HepG2 (cell line): Measurements from ENCODE around the gene PEF1. TPM values are rescaled to one million over a fixed set of nuclear protein-coding genes. Genes with fewer than 3 reads are reported as not detected.

Experiments
- ATAC-seq: fragments of 200-7000 bp; cut with Tn5 transposase; 3 replicates; pipeline ENCODE4 v1.9.1; 2020; ENCODE audit warnings: mild to moderate bottlenecking, moderate library complexity
- BruUV-seq: library from RNA; stranded (reverse); fragments of 400-500 nt; replicated peaks from 2 replicates; lab custom pipeline; 2021; lab: Mats Ljungman, UMichigan
- CTCF ChIA-PET: fragments of 300-600 bp; formaldehyde crosslinking; extraction: SDS; loops from one replicate; lab custom pipeline; 2021; ENCODE audit warnings: low total read pairs, inconsistent platforms, low intra/inter-chr PET ratio; lab: Yijun Ruan, JAX
- POLR2A ChIA-PET: fragments of 350-600 bp; sonication (Branson Sonifier 250); formaldehyde crosslinking; loops from one replicate; lab custom pipeline; 2020; ENCODE audit warnings: antibody characterized with exemption, inconsistent platforms; lab: Yijun Ruan, JAX
- DNase-seq: peaks from one replicate; pipeline ENCODE4 v3.0.0-alpha.2; 2015; ENCODE audit warnings: low spot score
- FAIRE-seq: peaks from 3 replicates; lab custom pipeline; 2011; peaks lifted over from hg19 to GRCh38; lab: Jason Lieb, UNC
- H2AFZ ChIP-seq: one replicate; pipeline ENCODE4 v1.6.1; 2011; ENCODE audit warnings: low read length, inconsistent platforms
- H3K27ac ChIP-seq: fragments of 300-600 bp; 3 replicates; pipeline ENCODE4 v1.8.0; 2011; ENCODE audit warnings: mixed run types, mild to moderate bottlenecking, mixed read lengths, low read length, inconsistent platforms; ENCODE audit not compliant: insufficient read depth; ENCODE audit errors: extremely low read length
- H3K27me3 ChIP-seq, 2 experiments: fragments of 200-600 bp in 1 of 2; 2 replicates in 1 of 2; 3 replicates in 1 of 2; pipeline versions ENCODE4 v1.6.0 to v1.8.0; 2011; ENCODE audit warnings: low read length in 2 of 2, mild to moderate bottlenecking in 2 of 2, moderate library complexity in 2 of 2, inconsistent platforms in 1 of 2; ENCODE audit not compliant: insufficient read depth in 2 of 2, control insufficient read depth in 1 of 2
- H3K36me3 ChIP-seq, 2 experiments: fragments of 200-600 bp in 1 of 2; replicated peaks in 1 of 2; 2 replicates in 1 of 2; 3 replicates in 1 of 2; pipeline versions ENCODE4 v1.5.1 to v1.8.0; 2011; ENCODE audit warnings: low read length in 2 of 2, inconsistent platforms in 1 of 2; ENCODE audit not compliant: insufficient read depth in 2 of 2, control insufficient read depth in 1 of 2
- H3K4me1 ChIP-seq: 2 replicates; pipeline ENCODE4 v1.5.1; 2012; ENCODE audit warnings: low read length, inconsistent platforms; ENCODE audit not compliant: insufficient read depth
- H3K4me2 ChIP-seq: 2 replicates; pipeline ENCODE4 v1.6.0; 2011; ENCODE audit warnings: low read depth, low read length, inconsistent platforms
- H3K4me3 ChIP-seq, 3 experiments: fragments of 200-600 bp in 1 of 3; sonication (generic), shearing (Covaris generic) in 1 of 3; replicated peaks in 1 of 3; 2 replicates each; pipeline ENCODE4 v1.5.1; 2011 to 2016; ENCODE audit warnings: low read length in 3 of 3, inconsistent platforms in 2 of 3, low read depth in 2 of 3, mild to moderate bottlenecking in 2 of 3, control low read depth in 1 of 3, mixed read lengths in 1 of 3; ENCODE audit not compliant: insufficient read depth in 1 of 3
- H3K79me2 ChIP-seq: one replicate; pipeline ENCODE4 v1.6.1; 2011; ENCODE audit warnings: low read length, inconsistent platforms; ENCODE audit not compliant: insufficient read depth
- H3K9ac ChIP-seq: 2 replicates; pipeline ENCODE4 v1.6.0; 2011; ENCODE audit warnings: mild to moderate bottlenecking, low read depth, low read length, inconsistent platforms; ENCODE audit not compliant: insufficient read depth
- H3K9me3 ChIP-seq: 2 replicates; pipeline ENCODE4 v1.5.1; 2012; ENCODE audit warnings: mild to moderate bottlenecking, low read length
- H4K20me1 ChIP-seq: 2 replicates; pipeline ENCODE4 v1.6.0; 2011; ENCODE audit warnings: inconsistent platforms, mild to moderate bottlenecking, low read length, moderate library complexity; ENCODE audit not compliant: insufficient read depth
- DZIP1 ChIP-seq: sonication (generic); formaldehyde crosslinking; IDR thresholded peaks from 2 replicates; pipeline ENCODE4 v1.5.0; 2020; ENCODE audit warnings: mild to moderate bottlenecking, missing genetic modification reagents
- ELF3 ChIP-seq: IDR thresholded peaks from 2 replicates; pipeline ENCODE4 v1.6.1; 2016; ENCODE audit warnings: missing genetic modification reagents, missing compliant biosample characterization
- RARA ChIP-seq: IDR thresholded peaks from 2 replicates; pipeline ENCODE4 v1.6.1; 2016; ENCODE audit warnings: missing genetic modification reagents, missing compliant biosample characterization
- TBP ChIP-seq: sonication (generic); formaldehyde crosslinking; IDR thresholded peaks from 2 replicates; pipeline ENCODE4 v1.5.0; 2020; ENCODE audit warnings: missing genetic modification reagents
- ZBTB33 ChIP-seq: sonication (generic); formaldehyde crosslinking; IDR thresholded peaks from 2 replicates; pipeline ENCODE4 v1.4.0; 2020; ENCODE audit warnings: missing genetic modification reagents
- ZNF138 ChIP-seq: sonication (generic); formaldehyde crosslinking; IDR thresholded peaks from 2 replicates; pipeline ENCODE4 v1.5.0; 2020; ENCODE audit warnings: mild to moderate bottlenecking, low read depth, missing genetic modification reagents
- WGBS: methylation state at CpG from one replicate; pipeline ENCODE4 v1.1.6; 2017; ENCODE audit warnings: low lambda C conversion rate; 5-methylcytosine and 5-hydroxymethylcytosine counted together
- in situ Hi-C: cut with HindIII; loops from 2 replicates; pipeline ENCODE4 v1.10.0; 2017; ENCODE audit warnings: low pct_unique_long_range_greater_than_20kb; ENCODE audit not compliant: extremely low pct_ligation_motif_present
- intact Hi-C: fragments of 100-400 bp; cut with micrococcal nuclease; formaldehyde crosslinking; loops from one replicate; pipeline ENCODE4 v1.10.0; 2022; ENCODE audit not compliant: unreplicated experiment
- polyA plus RNA-seq, 8 experiments: library from polyadenylated mRNA; depleted of rRNA in 3 of 8; stranded (reverse) in 7 of 8; unstranded in 1 of 8; fragments of >200 nt; fragmentation: Illumina TruSeq in 4 of 8; extraction: Trizol in 4 of 8; gene quantifications; 2 replicates each; pipeline versions ENCODE4 v1.2.1 to v1.2.3, GENCODE V29; 2011 to 2016; ENCODE audit warnings: low read depth in 4 of 8, missing spikeins in 1 of 8, mixed read lengths in 1 of 8; ENCODE audit not compliant: insufficient read depth in 1 of 8
- total RNA-seq, 5 experiments: library from RNA; depleted of rRNA; stranded (reverse); fragments of >200 nt; fragmentation: Illumina TruSeq; extraction: Trizol; gene quantifications; 2 replicates each; pipeline ENCODE4 v1.2.3, GENCODE V29; 2016; ENCODE audit warnings: low read depth in 1 of 5

Gene PEF1
- total and polyA plus RNA-seq, 2 of the 13 experiments (the other 11 are each of a cell fraction or from before 2014, with no cell fraction given), result 57.1 to 57.8 TPM

GRCh38 chr1:31690921-31691320, 46.2 kb upstream of the PEF1 start:
- WGBS, result 88% methylated on average over 6 of the region's 10 CpGs
- no peaks in the 10 kb centered on the region for H3K4me1 ChIP-seq
- ATAC-seq, result no peak
- no peak overlapping the region for H3K27ac ChIP-seq
- no peak for FAIRE-seq
- H3K79me2 ChIP-seq, result no peaks in the 10 kb centered on the region
- in situ Hi-C loops, result no loop called here
- intact Hi-C loops, result no loop called here
- no peak for DNase-seq
- H3K36me3 ChIP-seq, result no peaks in the 10 kb centered on the region
- H3K9me3 ChIP-seq, result no peaks in the 10 kb centered on the region
- TF ChIP-seq ELF3 (CRISPR knock-in tag), result no peak
- TF ChIP-seq ZNF138 (CRISPR knock-in tag), result no peak
- TF ChIP-seq RARA (CRISPR knock-in tag), result no peak
- no peak for TF ChIP-seq TBP (CRISPR knock-in tag)
- TF ChIP-seq, all 625 proteins: peak for 0
- no peaks in the 10 kb centered on the region for H4K20me1 ChIP-seq
- no peak overlapping the region for H2AFZ ChIP-seq
- no peak overlapping the region for H3K9ac ChIP-seq
- H3K4me3 ChIP-seq, result no peak overlapping the region
- no peaks in the 10 kb centered on the region for H3K27me3 ChIP-seq
- ChIA-PET POLR2A (interaction anchor here (2.6 kb wide), 1 partner anchor 14 kb away, joined by 9 read pairs; the partner anchor contains the start of gene COL16A1), CTCF (no interaction called here)
- no TSS peak for BruUV-seq
- no peak overlapping the region for H3K4me2 ChIP-seq

- Histone ChIP-seq H3K36me3 (no peaks in the 10 kb centered on the region), H3K4me1 (no peaks in the 10 kb centered on the region), H2AFZ (no peak overlapping the region), H3K4me2 (no peak overlapping the region), H3K27ac (no peak overlapping the region), H4K20me1 (no peaks in the 10 kb centered on the region), H3K79me2 (no peaks in the 10 kb centered on the region), H3K9me3 (no peaks in the 10 kb centered on the region), H3K4me3 (no peak overlapping the region), H3K27me3 (no peaks in the 10 kb centered on the region), H3K9ac (no peak overlapping the region)
- POLR2A ChIA-PET, result interaction anchor here (2.6 kb wide), 1 partner anchor 15 kb away, joined by 9 read pairs; the partner anchor contains the start of gene COL16A1
- in situ Hi-C loops (no loop called here), intact Hi-C loops (no loop called here)
- BruUV-seq, result no TSS peak
- TF ChIP-seq ZBTB33 (CRISPR knock-in tag) (peak; percentile 49; the same call in 1 of the 2 replicates), DZIP1 (no peak)
- WGBS, result 79% methylated on average over 4 of the region's 6 CpGs
- ATAC-seq, result no peak
- no peak for FAIRE-seq
- DNase-seq, result no peak
- CTCF ChIA-PET, result no interaction called here
These were observed 45.2 kb upstream of the PEF1 start for GRCh38 chr1:31689854-31690253.
